Choroid plexus epithelial cell (primary cell): ENCODE results near the gene MBD4.

ENCODE experiments used
- DNase-seq: peaks from one replicate; pipeline ENCODE4 v3.0.0-alpha.2; 2010; ENCODE audit warnings: low read depth
- H3K4me3 ChIP-seq: 2 replicates; pipeline ENCODE4 v1.5.1; 2011; ENCODE audit warnings: low read depth, mild to moderate bottlenecking, control low read depth, low read length, moderate library complexity
- CTCF ChIP-seq: conservative IDR thresholded peaks from 2 replicates; pipeline ENCODE4 v1.5.1; 2011; ENCODE audit warnings: low read depth, mild to moderate bottlenecking, control low read depth, inconsistent platforms, low read length, moderate library complexity

The MBD4 gene

GRCh38 chr3:129461461-129462146 lies 21.9 kb upstream of the MBD4 start:
- DNase-seq, result peak; percentile 76
- no peak overlapping the region for H3K4me3 ChIP-seq
- no peak for TF ChIP-seq CTCF

- TF ChIP-seq CTCF, result no peak
- peak; percentile 74 for DNase-seq
- no peak overlapping the region for H3K4me3 ChIP-seq
Observed at GRCh38 chr3:129461022-129461421, 21.3 kb upstream of the MBD4 start.

GRCh38 chr3:129460572-129460971 lies 20.8 kb upstream of the MBD4 start:
- no peak overlapping the region for H3K4me3 ChIP-seq
- no peak for TF ChIP-seq CTCF
- DNase-seq, result no peak

GRCh38 chr3:129460155-129460554 lies 20.4 kb upstream of the MBD4 start:
- no peak for TF ChIP-seq CTCF
- DNase-seq, result no peak
- no peak overlapping the region for H3K4me3 ChIP-seq

GRCh38 chr3:129453732-129454131 lies 14.0 kb upstream of the MBD4 start:
- H3K4me3 ChIP-seq, result no peak overlapping the region
- TF ChIP-seq CTCF, result no peak
- peak; percentile 41 for DNase-seq

GRCh38 chr3:129449279-129450115 lies 9.7 kb upstream of the MBD4 start:
- DNase-seq, result peak; percentile 35

More at GRCh38 chr3:129449279-129450115, 9.7 kb upstream of the MBD4 start:
- TF ChIP-seq CTCF, result no peak
- H3K4me3 ChIP-seq, result no peak overlapping the region
